Mesothelial cell of epicardium (in vitro differentiated cells): ENCODE results near the gene BRI3BP. TPM values are rescaled to one million over a fixed set of nuclear protein-coding genes. Genes with fewer than 3 reads are reported as not detected.
"Not testable (repeated sequence)": the region's sequence is repeated elsewhere in the genome, so short reads cannot be mapped to it uniquely, and the experiment has no call there.

Experiments
- DNase-seq, 2 experiments: peaks; one replicate each; pipeline ENCODE4 v3.0.0; 2021; ENCODE audit warnings: low spot score in 2 of 2; ENCODE audit not compliant: unreplicated experiment in 2 of 2
- H3K27ac Mint-ChIP-seq: 2 replicates; pipeline ENCODE4 v1.8.0; 2021; ENCODE audit warnings: mixed read lengths
- H3K27me3 Mint-ChIP-seq: 2 replicates; pipeline ENCODE4 v1.8.0; 2021; ENCODE audit warnings: low read depth, mixed read lengths
- H3K36me3 Mint-ChIP-seq: 2 replicates; pipeline ENCODE4 v1.8.0; 2021; ENCODE audit warnings: mixed read lengths
- H3K4me1 Mint-ChIP-seq: 2 replicates; pipeline ENCODE4 v1.8.0; 2021; ENCODE audit warnings: mixed read lengths
- H3K4me3 Mint-ChIP-seq: 2 replicates; pipeline ENCODE4 v1.8.0; 2021; ENCODE audit warnings: mild to moderate bottlenecking, moderate library complexity, mixed read lengths
- H3K9me3 Mint-ChIP-seq: 2 replicates; pipeline ENCODE4 v1.8.0; 2021; ENCODE audit warnings: mixed read lengths
- total RNA-seq: library from RNA; stranded (reverse); gene quantifications from 3 replicates; pipeline ENCODE4 v1.2.1, GENCODE V29; 2021
- TF ChIP-seq, protein P1 (sequence below): fragments of 200-600 bp; sonication (generic); IDR thresholded peaks from one replicate; pipeline ENCODE4 v1.5.0; 2021; ENCODE audit warnings: antibody characterized with exemption; ENCODE audit not compliant: unreplicated experiment

BRI3BP gene
- total RNA-seq, 1 donor from 2014 or later, result 7.2 TPM

GRCh38 chr12:125023065-125023464 lies 29.6 kb downstream of the BRI3BP start:
- Mint-ChIP-seq H3K27me3 (no peaks in the 10 kb centered on the region), H3K4me1 (no peaks in the 10 kb centered on the region), H3K27ac (no peak overlapping the region), H3K9me3 (no peaks in the 10 kb centered on the region), H3K36me3 (peaks cover 16% of the 10 kb centered on the region), H3K4me3 (no peak overlapping the region)
- TF ChIP-seq, protein P1, sequence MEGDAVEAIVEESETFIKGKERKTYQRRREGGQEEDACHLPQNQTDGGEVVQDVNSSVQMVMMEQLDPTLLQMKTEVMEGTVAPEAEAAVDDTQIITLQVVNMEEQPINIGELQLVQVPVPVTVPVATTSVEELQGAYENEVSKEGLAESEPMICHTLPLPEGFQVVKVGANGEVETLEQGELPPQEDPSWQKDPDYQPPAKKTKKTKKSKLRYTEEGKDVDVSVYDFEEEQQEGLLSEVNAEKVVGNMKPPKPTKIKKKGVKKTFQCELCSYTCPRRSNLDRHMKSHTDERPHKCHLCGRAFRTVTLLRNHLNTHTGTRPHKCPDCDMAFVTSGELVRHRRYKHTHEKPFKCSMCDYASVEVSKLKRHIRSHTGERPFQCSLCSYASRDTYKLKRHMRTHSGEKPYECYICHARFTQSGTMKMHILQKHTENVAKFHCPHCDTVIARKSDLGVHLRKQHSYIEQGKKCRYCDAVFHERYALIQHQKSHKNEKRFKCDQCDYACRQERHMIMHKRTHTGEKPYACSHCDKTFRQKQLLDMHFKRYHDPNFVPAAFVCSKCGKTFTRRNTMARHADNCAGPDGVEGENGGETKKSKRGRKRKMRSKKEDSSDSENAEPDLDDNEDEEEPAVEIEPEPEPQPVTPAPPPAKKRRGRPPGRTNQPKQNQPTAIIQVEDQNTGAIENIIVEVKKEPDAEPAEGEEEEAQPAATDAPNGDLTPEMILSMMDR, result no peak
- no peak for DNase-seq

- DNase-seq, result no peak
- TF ChIP-seq, protein P1, result no peak
- H3K9me3 Mint-ChIP-seq, result no peaks in the 10 kb centered on the region
- H3K36me3 Mint-ChIP-seq, result peaks cover 10% of the 10 kb centered on the region
- H3K4me3 Mint-ChIP-seq, result no peak overlapping the region
- H3K27ac Mint-ChIP-seq, result no peak overlapping the region
- H3K27me3 Mint-ChIP-seq, result no peaks in the 10 kb centered on the region
- H3K4me1 Mint-ChIP-seq, result no peaks in the 10 kb centered on the region
Measured at GRCh38 chr12:125024949-125025563, 31.6 kb downstream of the BRI3BP start.

- Mint-ChIP-seq H3K9me3 (no peaks in the 10 kb centered on the region), H3K27ac (no peak overlapping the region), H3K4me3 (no peak overlapping the region), H3K27me3 (no peaks in the 10 kb centered on the region), H3K4me1 (no peaks in the 10 kb centered on the region), H3K36me3 (peaks cover 10% of the 10 kb centered on the region)
- no peak for DNase-seq
- TF ChIP-seq, protein P1, result no peak
Measured at GRCh38 chr12:125025606-125026235, 32.3 kb downstream of the BRI3BP start.

- no peak overlapping the region for H3K27ac Mint-ChIP-seq
- no peak overlapping the region for H3K4me3 Mint-ChIP-seq
- no peak for DNase-seq
- no peaks in the 10 kb centered on the region for H3K4me1 Mint-ChIP-seq
- TF ChIP-seq, protein P1, result no peak
- no peaks in the 10 kb centered on the region for H3K9me3 Mint-ChIP-seq
- no peaks in the 10 kb centered on the region for H3K27me3 Mint-ChIP-seq
- peaks cover 4% of the 10 kb centered on the region for H3K36me3 Mint-ChIP-seq
Measured at GRCh38 chr12:125028106-125028505, 34.7 kb downstream of the BRI3BP start.

DNA sequence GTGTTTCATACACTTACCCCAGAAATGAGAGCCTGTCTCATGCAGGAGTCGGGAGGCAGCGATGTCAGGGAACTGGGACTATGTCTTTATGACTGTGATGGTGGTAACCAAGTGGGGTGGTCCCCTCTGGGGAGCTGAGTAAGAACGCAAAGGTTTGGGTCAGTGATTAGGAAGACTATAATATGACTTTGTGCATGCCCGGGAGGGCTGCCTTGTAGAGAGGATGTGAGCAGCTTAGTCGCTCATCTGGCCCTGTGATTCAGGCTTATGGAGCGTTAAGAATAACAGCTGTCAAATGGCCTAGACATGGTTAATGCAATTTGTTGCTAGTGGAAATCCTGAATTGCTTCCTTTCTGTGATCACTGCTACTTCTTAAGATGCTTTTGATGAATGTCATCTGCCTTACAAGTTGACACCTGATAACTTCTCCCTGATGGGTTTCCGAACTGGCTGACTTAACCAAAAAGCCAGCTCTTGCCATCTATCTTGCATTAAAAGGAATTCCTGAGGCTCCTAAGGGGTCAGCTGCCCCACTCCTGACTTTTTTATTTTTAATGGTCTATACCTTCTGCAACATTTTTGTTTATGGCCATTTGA lies 36.4 kb downstream of the BRI3BP start:
- DNase-seq, result no peak
- Mint-ChIP-seq H3K36me3 (no peaks in the 10 kb centered on the region), H3K27ac (no peak overlapping the region), H3K4me3 (no peak overlapping the region), H3K9me3 (peaks cover 1% of the 10 kb centered on the region), H3K4me1 (no peaks in the 10 kb centered on the region), H3K27me3 (no peaks in the 10 kb centered on the region)
- TF ChIP-seq, protein P1, result no peak

GRCh38 chr12:125031471-125031870 lies 38.0 kb downstream of the BRI3BP start:
- H3K27me3 Mint-ChIP-seq, H3K4me1 Mint-ChIP-seq, DNase-seq, H3K9me3 Mint-ChIP-seq, H3K4me3 Mint-ChIP-seq, H3K27ac Mint-ChIP-seq, H3K36me3 Mint-ChIP-seq: not testable (repeated sequence)
